GM21515 (cell line): ENCODE measurements around the gene ZBTB20.
A peak's percentile ranks its signal among the peaks of the same experiment; 100 is the strongest.

ENCODE experiments used
- ATAC-seq: cut with Tn5 transposase; IDR thresholded peaks from one replicate; pipeline ENCODE4 v1.9.1; 2021; ENCODE audit not compliant: unreplicated experiment

ZBTB20 gene

GRCh38 chr3:114313426-114313825, 833.7 kb downstream of the ZBTB20 start:
- ATAC-seq, result no peak

- no peak for ATAC-seq
Observed at GRCh38 chr3:114310695-114311094, 836.4 kb downstream of the ZBTB20 start.

- peak; percentile 70 for ATAC-seq
Observed at GRCh38 chr3:114308830-114309229, 838.3 kb downstream of the ZBTB20 start.

- ATAC-seq, result no peak
Observed at GRCh38 chr3:114308377-114308776, 838.7 kb downstream of the ZBTB20 start.

GRCh38 chr3:114307832-114308231, 839.3 kb downstream of the ZBTB20 start:
- no peak for ATAC-seq

- ATAC-seq, result peak; percentile 51
Observed at GRCh38 chr3:114307222-114307830, 839.8 kb downstream of the ZBTB20 start.

- ATAC-seq, result no peak
Observed at GRCh38 chr3:114299941-114300624, 847.0 kb downstream of the ZBTB20 start.

- ATAC-seq, result no peak
Observed at GRCh38 chr3:114299421-114299820, 847.7 kb downstream of the ZBTB20 start.

GRCh38 chr3:114295946-114296345, 851.1 kb downstream of the ZBTB20 start:
- ATAC-seq, result no peak

- no peak for ATAC-seq
Observed at GRCh38 chr3:114294940-114295480, 852.1 kb downstream of the ZBTB20 start.

- ATAC-seq, result no peak
Observed at GRCh38 chr3:114293838-114294535, 853.1 kb downstream of the ZBTB20 start, which contains the start of gene TIGIT. TSS of gene TIGIT (plus strand) at chr3:114294028. CDS start at chr3:114294062, 34 bp downstream.

- peak; percentile 91 for ATAC-seq
Observed at GRCh38 chr3:114290911-114291901, 855.9 kb downstream of the ZBTB20 start.

GRCh38 chr3:114286266-114286665, 860.8 kb downstream of the ZBTB20 start:
- no peak for ATAC-seq

GRCh38 chr3:114285648-114286230, 861.3 kb downstream of the ZBTB20 start:
- no peak for ATAC-seq

- no peak for ATAC-seq
Observed at GRCh38 chr3:114284644-114285043, 862.4 kb downstream of the ZBTB20 start.
